SKM-1 treated with dmso at 0.1 percent for 144 hours (cell line): ENCODE data around the gene SAV1.
A peak's percentile ranks its signal among the peaks of the same experiment; 100 is the strongest.
"Not testable (repeated sequence)": the region's sequence is repeated elsewhere in the genome, so short reads cannot be mapped to it uniquely, and the experiment has no call there.

Source experiments
- DNase-seq: peaks from one replicate; lab custom pipeline; 2025; ENCODE audit not compliant: unreplicated experiment; lab: John Stamatoyannopoulos, UW

SAV1 gene

GRCh38 chr14:50666772-50667683 is 1.1 kb downstream of the SAV1 start:
- DNase-seq, result peak; percentile 2

DNA sequence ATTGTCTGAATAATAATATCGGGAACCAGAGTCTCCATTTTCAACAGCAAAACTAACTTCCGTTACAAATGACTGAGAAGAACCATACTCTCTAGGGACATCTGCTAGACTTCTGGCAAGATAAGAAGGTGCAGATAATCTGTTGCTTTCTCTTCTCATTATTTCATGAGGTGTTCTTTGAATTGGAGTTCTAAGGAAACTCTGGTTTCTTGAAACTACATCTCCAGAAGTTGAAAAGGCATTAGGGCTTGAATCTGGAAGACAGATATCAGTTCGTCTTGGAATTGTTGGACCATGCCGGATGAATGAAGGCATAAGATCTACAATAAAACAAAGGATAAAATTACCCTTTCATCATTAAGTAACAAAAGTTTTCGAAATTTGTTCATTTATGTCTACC is 2.8 kb downstream of the SAV1 start:
- DNase-seq, result not testable (repeated sequence)

- not testable (repeated sequence) for DNase-seq
These were observed 3.5 kb downstream of the SAV1 start for GRCh38 chr14:50664579-50664978.

- DNase-seq, result no peak
These were observed 8.7 kb downstream of the SAV1 start for GRCh38 chr14:50659327-50659974.

- DNase-seq, result no peak
These were observed 9.9 kb downstream of the SAV1 start for GRCh38 chr14:50658203-50658602.

DNA sequence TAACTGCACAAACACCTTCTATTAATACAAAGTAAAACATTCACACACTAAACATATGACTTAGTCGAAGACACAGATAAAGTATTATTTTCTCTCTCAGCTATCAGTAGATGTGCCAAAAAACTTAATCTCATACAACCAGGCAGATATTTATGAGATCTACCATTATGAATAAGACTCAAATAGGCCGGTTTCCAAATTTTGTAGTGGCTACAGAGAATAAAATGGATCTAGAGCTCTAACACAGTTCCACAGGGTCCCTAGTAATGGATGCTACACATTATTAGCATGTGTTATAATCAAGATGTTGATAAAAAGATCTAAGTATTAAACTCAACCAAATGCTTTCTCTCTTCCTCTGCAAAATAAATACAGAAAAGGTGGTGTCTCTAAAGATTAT is 10.4 kb downstream of the SAV1 start:
- DNase-seq, result no peak

- DNase-seq, result no peak
These were observed 11.3 kb downstream of the SAV1 start for GRCh38 chr14:50656776-50657175.

DNA sequence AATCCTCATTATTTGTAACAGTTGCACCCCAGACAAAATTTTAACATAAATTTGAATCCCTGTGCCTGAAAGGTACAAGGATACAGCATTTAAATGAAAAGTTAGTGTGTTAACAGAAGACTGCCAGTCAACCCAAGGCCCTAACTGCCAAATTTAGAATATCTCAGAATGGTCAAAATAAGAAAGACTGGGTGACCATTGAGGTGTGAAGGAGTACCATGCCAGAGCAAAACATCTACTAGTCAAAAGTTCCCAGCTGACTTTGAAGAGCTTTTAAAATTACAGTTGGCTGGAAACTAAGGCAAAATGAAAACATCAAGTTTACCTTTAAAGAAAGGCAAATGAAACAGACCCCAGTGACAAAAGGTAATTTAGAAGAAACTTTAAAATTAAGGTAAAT is 18.4 kb downstream of the SAV1 start:
- no peak for DNase-seq

- no peak for DNase-seq
These were observed 20.4 kb downstream of the SAV1 start for GRCh38 chr14:50647753-50648152.

GRCh38 chr14:50647282-50647681 is 20.8 kb downstream of the SAV1 start:
- DNase-seq, result no peak

DNA sequence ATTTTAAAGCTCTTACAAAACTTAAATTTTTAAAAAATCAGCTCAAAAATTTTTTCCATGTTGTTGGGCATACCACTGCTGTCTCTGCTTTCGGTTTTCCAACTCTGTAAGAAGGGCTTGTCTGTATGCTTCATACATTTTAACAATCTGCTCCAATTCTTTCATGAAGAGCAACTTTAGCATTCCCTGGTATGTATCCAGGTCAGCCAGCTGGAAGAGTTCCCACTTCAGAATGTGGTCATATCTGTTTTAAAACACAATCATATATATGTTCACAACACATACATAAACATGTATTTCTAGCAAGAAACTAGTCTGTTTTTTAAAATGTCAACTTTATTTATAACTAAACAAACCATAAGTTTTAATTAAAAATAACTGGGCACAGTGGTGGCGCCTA is 33.0 kb downstream of the SAV1 start:
- no peak for DNase-seq

- DNase-seq, result no peak
These were observed 34.2 kb downstream of the SAV1 start for GRCh38 chr14:50633954-50634353.

GRCh38 chr14:50631408-50631821 is 36.7 kb downstream of the SAV1 start:
- no peak for DNase-seq

DNA sequence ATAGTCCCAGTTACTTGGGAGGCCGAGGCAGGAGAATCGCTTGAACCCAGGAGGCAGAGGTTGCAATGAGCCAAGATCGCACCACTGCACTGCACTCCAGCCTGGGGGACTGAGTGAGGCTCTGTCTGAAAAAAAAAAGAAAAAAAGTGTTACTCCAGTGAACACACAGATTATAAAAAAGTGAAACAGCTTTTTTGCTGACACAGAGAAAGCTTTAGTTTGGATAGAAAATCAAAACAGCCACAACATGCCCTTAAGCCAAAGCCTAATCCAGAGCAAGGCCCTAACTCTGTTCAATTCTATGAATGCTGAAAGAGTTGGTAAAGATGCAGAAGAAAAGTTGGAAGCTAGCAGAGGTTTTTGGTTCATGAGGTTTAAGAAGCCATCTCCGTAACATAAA is 43.2 kb downstream of the SAV1 start:
- not testable (repeated sequence) for DNase-seq

GRCh38 chr14:50624447-50624846 is 43.7 kb downstream of the SAV1 start:
- DNase-seq, result no peak

- DNase-seq, result no peak
These were observed 45.1 kb downstream of the SAV1 start for GRCh38 chr14:50622978-50623377.

DNA sequence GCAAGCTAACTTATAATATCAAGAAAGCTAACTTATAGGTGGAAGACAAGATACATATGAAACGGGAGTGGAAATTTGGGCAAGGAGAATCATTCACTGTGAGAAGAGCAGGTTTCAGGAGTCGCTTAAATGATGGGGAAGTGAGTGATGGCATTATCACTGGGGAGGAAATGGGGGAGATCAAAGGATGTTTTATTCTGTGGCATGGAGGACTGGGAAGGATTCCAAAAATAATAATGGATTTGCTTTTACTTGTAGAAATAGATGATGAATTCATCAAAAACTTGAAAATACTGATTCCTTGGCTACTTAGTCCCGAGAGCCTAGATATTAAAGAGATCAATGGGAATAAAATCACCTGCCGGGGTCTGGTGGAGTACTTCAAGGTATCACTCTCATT is 47.8 kb downstream of the SAV1 start:
- no peak for DNase-seq

- peak; percentile 18 for DNase-seq
These were observed 48.5 kb downstream of the SAV1 start for GRCh38 chr14:50619569-50620141.

DNA sequence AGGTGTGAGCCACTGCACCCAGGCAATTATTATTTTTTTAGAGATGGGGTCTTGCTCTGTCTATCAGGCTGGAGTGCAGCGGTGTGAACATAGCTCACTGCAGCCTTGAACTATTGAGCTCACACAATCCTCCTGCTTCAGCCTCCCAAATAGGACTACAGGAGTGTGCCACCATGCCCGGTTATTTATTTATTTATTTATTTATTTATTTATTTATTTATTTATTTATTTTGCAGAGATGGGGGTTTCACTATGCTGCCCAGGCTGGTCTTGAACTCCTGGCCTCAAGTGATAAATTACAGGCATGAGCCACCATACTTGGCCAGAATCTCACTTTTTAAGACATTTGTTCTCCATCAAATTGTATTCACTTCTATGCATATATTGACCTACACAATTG is 51.8 kb downstream of the SAV1 start:
- no peak for DNase-seq

- no peak for DNase-seq
These were observed 52.6 kb downstream of the SAV1 start for GRCh38 chr14:50615552-50615951.

DNA sequence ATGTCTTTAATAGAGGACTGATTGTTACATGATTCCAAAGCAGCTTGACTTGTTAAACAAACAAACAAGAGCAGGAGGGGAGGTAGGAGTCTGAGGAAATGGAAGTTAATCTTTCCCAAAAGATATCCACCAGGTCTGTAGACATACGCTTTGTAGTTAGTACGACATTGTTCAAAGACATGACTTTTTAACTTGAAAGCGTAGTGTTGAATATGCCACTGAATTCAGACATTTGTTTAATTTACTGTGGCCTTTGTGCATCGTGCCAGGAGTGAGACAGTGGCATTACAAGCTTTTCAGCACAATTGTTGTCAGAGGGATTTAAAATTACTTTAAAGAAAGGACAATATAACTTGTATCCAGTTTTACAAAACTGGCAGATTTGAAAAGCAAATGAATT is 53.0 kb downstream of the SAV1 start:
- DNase-seq, result no peak

- DNase-seq, result no peak
These were observed 55.3 kb downstream of the SAV1 start for GRCh38 chr14:50612806-50613205.
